ENCODE results near the gene CACFD1.
"Not testable (repeated sequence)": the region's sequence is repeated elsewhere in the genome, so short reads cannot be mapped to it uniquely, and the experiment has no call there.

Gene CACFD1

GRCh38 chr9:133440874-133441273 is 18.9 kb upstream of the CACFD1 start:
- DNase-seq (ENCODE audit: low read depth), result no peak

GRCh38 chr9:133441571-133441970 is 18.2 kb upstream of the CACFD1 start:
- DNase-seq (ENCODE audit: low read depth), result no peak

- DNase-seq (ENCODE audit: low read depth), result no peak
Observed at GRCh38 chr9:133443248-133443647, 16.5 kb upstream of the CACFD1 start.

- no peak for DNase-seq (ENCODE audit: low read depth)
Observed at GRCh38 chr9:133443982-133444381, 15.8 kb upstream of the CACFD1 start.

- no peak for DNase-seq (ENCODE audit: low read depth)
Observed at GRCh38 chr9:133445293-133445969, 14.3 kb upstream of the CACFD1 start.

GRCh38 chr9:133448487-133448972 is 11.2 kb upstream of the CACFD1 start:
- no peak for DNase-seq (ENCODE audit: low read depth)

- DNase-seq (ENCODE audit: low read depth), result no peak
Observed at GRCh38 chr9:133449760-133450159, 10.0 kb upstream of the CACFD1 start.

- not testable (repeated sequence) for DNase-seq (ENCODE audit: low read depth)
Observed at GRCh38 chr9:133451865-133452264, 7.9 kb upstream of the CACFD1 start.

- no peak for DNase-seq (ENCODE audit: low read depth)
Observed at GRCh38 chr9:133452562-133452961, 7.2 kb upstream of the CACFD1 start.

- DNase-seq (ENCODE audit: low read depth), result no peak
Observed at GRCh38 chr9:133453651-133454050, 6.1 kb upstream of the CACFD1 start.

GRCh38 chr9:133454325-133454724 is 5.5 kb upstream of the CACFD1 start:
- no peak for DNase-seq (ENCODE audit: low read depth)

- DNase-seq (ENCODE audit: low read depth), result no peak
Observed at GRCh38 chr9:133454943-133455673, 4.7 kb upstream of the CACFD1 start.

- DNase-seq (ENCODE audit: low read depth), result no peak
Observed at GRCh38 chr9:133455936-133456335, 3.8 kb upstream of the CACFD1 start.

GRCh38 chr9:133456409-133456808 is 3.4 kb upstream of the CACFD1 start:
- no peak for DNase-seq (ENCODE audit: low read depth)

GRCh38 chr9:133457233-133457632 is 2.5 kb upstream of the CACFD1 start:
- no peak for DNase-seq (ENCODE audit: low read depth)

- no peak for DNase-seq (ENCODE audit: low read depth)
Observed at GRCh38 chr9:133457748-133458147, 2.0 kb upstream of the CACFD1 start.

- DNase-seq (ENCODE audit: low read depth), result no peak
Observed at GRCh38 chr9:133458643-133459312, 1.0 kb upstream of the CACFD1 start.

- DNase-seq (ENCODE audit: low read depth), result no peak
Observed at GRCh38 chr9:133460405-133461175, 812 bp downstream of the CACFD1 start.

- DNase-seq (ENCODE audit: low read depth), result no peak
Observed at GRCh38 chr9:133461975-133462374, 2.2 kb downstream of the CACFD1 start.

- DNase-seq (ENCODE audit: low read depth), result no peak
Observed at GRCh38 chr9:133463234-133463863, 3.6 kb downstream of the CACFD1 start.

- DNase-seq (ENCODE audit: low read depth), result no peak
Observed at GRCh38 chr9:133463864-133464615, 4.3 kb downstream of the CACFD1 start.

All from activated T-cell treated with anti-CD3 and anti-CD28 coated beads for 48 hours (primary cell).